ENCODE results near the gene RHOC.

DNA sequence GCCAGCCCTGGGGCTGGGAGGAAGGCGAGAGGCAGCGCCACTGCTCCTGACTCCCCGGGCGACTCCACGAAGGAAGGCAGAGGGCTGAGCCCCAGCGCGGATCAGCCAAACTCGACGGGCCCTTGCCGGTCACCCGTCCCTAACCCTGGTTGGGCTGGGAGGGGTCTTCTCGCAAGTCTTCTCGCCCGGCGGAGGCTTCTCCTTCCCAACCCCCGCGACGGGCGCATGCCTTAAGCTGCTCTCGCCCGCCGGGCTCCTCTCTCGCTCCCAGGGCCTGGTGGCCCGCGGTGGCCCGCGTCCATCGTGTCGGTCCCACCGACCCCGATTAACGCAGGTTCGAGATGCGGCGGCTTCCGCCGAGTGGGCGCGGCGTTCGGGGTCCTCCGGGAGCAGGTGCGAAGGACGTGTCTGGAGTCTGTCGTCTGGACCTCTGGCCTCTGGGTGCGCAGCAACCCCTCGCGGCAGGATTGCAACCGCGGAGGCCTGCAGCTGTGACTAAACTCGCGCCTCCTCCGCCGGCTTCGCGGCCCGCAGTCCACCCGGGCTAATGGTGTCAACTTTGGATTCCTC, 37.2 kb upstream of the RHOC start:
- TF ChIP-seq CTCF (conservative IDR thresholded peaks at IDR 0.05; ENCODE audit: low read depth, low read length) (no peak), EZH2 (IDR thresholded peaks at IDR 0.05; ENCODE audit: low read length, unreplicated experiment) (no peak), EZH2phosphoT487 (IDR thresholded peaks at IDR 0.05; ENCODE audit: borderline replicate concordance, low read length) (no peak)
